Measurements from ENCODE around the gene AKR1D1. TPM values are rescaled to one million over a fixed set of nuclear protein-coding genes. Genes with fewer than 3 reads are reported as not detected.

AKR1D1 gene
- total and polyA plus RNA-seq, 2 donors (not counting 3 experiments of a cell fraction or from before 2014, with no cell fraction given), result not detected

GRCh38 chr7:138138244-138138643, 62.0 kb downstream of the AKR1D1 start:
- Histone ChIP-seq H3K27ac (ENCODE audit: insufficient read depth, low read depth, low read length) (no peak overlapping the region), H3K4me1 (ENCODE audit: control insufficient read depth, extremely low read depth, insufficient read depth, low read length) (no peaks in the 10 kb centered on the region), H3K9me3 (replicated peaks; ENCODE audit: control insufficient read depth, insufficient read depth, low read length) (no peaks in the 10 kb centered on the region), H3K36me3 (ENCODE audit: control insufficient read depth in 2 of 2, extremely low read depth in 1 of 2, insufficient read depth in 2 of 2, low read length in 2 of 2) (no peaks in the 10 kb centered on the region), H4K20me1 (replicated peaks; ENCODE audit: control insufficient read depth, extremely low read depth, insufficient read depth, low read length) (no peaks in the 10 kb centered on the region), H3K4me3 (replicated peaks in 1 of 3; ENCODE audit: insufficient read depth in 1 of 3, low read depth in 1 of 3, low read length in 3 of 3) (no peak overlapping the region), H3K9ac (replicated peaks; ENCODE audit: extremely low read depth, insufficient read depth, low read length) (no peak overlapping the region), H3K4me2 (ENCODE audit: insufficient read depth, low read length) (no peak overlapping the region), H3K9me1 (replicated peaks; ENCODE audit: control insufficient read depth, extremely low read depth, insufficient read depth, low read length) (no peaks in the 10 kb centered on the region), H2AFZ (ENCODE audit: low read depth, low read length) (no peak overlapping the region), H3K79me2 (ENCODE audit: control insufficient read depth, insufficient read depth, low read length) (no peaks in the 10 kb centered on the region), H3K27me3 (ENCODE audit: control insufficient read depth in 2 of 2, insufficient read depth in 2 of 2, low read length in 2 of 2) (no peaks in the 10 kb centered on the region)
- DNase-seq (ENCODE audit: low read depth, low spot score) (no peak), FAIRE-seq (no peak)
- CTCF ChIA-PET, result no interaction called here
- POLR2A ChIA-PET, result no interaction called here
- dilution Hi-C loops (cut with MboI; ENCODE audit: extremely low pct_ligation_motif_present, low sequenced_read_pairs), result no loop called here
- TF ChIP-seq FOS (IDR thresholded peaks at IDR 0.05; ENCODE audit: borderline replicate concordance, insufficient read depth, low read length) (no peak), EZH2 (IDR thresholded peaks at IDR 0.05; ENCODE audit: borderline replicate concordance, low read depth, low read length, severe bottlenecking) (no peak)
- BruUV-seq (replicated peaks), result no TSS peak
- intact Hi-C loops (cut with micrococcal nuclease), result no loop called here

- Histone ChIP-seq H3K4me1 (ENCODE audit: control insufficient read depth, extremely low read depth, insufficient read depth, low read length) (no peaks in the 10 kb centered on the region), H3K27me3 (ENCODE audit: control insufficient read depth in 2 of 2, insufficient read depth in 2 of 2, low read length in 2 of 2) (no peaks in the 10 kb centered on the region), H3K9me3 (replicated peaks; ENCODE audit: control insufficient read depth, insufficient read depth, low read length) (no peaks in the 10 kb centered on the region), H3K27ac (ENCODE audit: insufficient read depth, low read depth, low read length) (no peak overlapping the region), H4K20me1 (replicated peaks; ENCODE audit: control insufficient read depth, extremely low read depth, insufficient read depth, low read length) (no peaks in the 10 kb centered on the region), H3K9me1 (replicated peaks; ENCODE audit: control insufficient read depth, extremely low read depth, insufficient read depth, low read length) (no peaks in the 10 kb centered on the region), H3K9ac (replicated peaks; ENCODE audit: extremely low read depth, insufficient read depth, low read length) (no peak overlapping the region), H3K79me2 (ENCODE audit: control insufficient read depth, insufficient read depth, low read length) (no peaks in the 10 kb centered on the region), H3K4me3 (replicated peaks in 1 of 3; ENCODE audit: insufficient read depth in 1 of 3, low read depth in 1 of 3, low read length in 3 of 3) (no peak overlapping the region), H2AFZ (ENCODE audit: low read depth, low read length) (no peak overlapping the region), H3K4me2 (ENCODE audit: insufficient read depth, low read length) (no peak overlapping the region), H3K36me3 (ENCODE audit: control insufficient read depth in 2 of 2, extremely low read depth in 1 of 2, insufficient read depth in 2 of 2, low read length in 2 of 2) (no peaks in the 10 kb centered on the region)
- ChIA-PET CTCF (no interaction called here), POLR2A (no interaction called here)
- TF ChIP-seq MYC (IDR thresholded peaks at IDR 0.05; ENCODE audit: low read depth, low read length), result no peak
- no peak for TF ChIP-seq GATA2 (IDR thresholded peaks at IDR 0.05; ENCODE audit: insufficient read depth, insufficient read length, low read depth, low read length)
- no peak for TF ChIP-seq EZH2 (IDR thresholded peaks at IDR 0.05; ENCODE audit: borderline replicate concordance, low read depth, low read length, severe bottlenecking)
- no peak for TF ChIP-seq POLR2A (IDR thresholded peaks at IDR 0.05; ENCODE audit: low read depth, low read length)
- no peak for TF ChIP-seq MAX (IDR thresholded peaks at IDR 0.05; ENCODE audit: insufficient read depth, insufficient read length)
- TF ChIP-seq CTCF (IDR thresholded peaks at IDR 0.05; ENCODE audit: extremely low read depth in 1 of 2, insufficient read depth in 1 of 2, low read depth in 1 of 2, low read length in 2 of 2), result no peak
- no peak for TF ChIP-seq POLR2AphosphoS5 (IDR thresholded peaks at IDR 0.05; ENCODE audit: insufficient read depth, low read depth, low read length)
- TF ChIP-seq JUN (IDR thresholded peaks at IDR 0.05; ENCODE audit: borderline replicate concordance, insufficient read depth, insufficient read length, low read depth), result no peak
- no peak for TF ChIP-seq FOS (IDR thresholded peaks at IDR 0.05; ENCODE audit: borderline replicate concordance, insufficient read depth, low read length)
- BruUV-seq (replicated peaks), result no TSS peak
- dilution Hi-C loops (cut with MboI; ENCODE audit: extremely low pct_ligation_motif_present, low sequenced_read_pairs) (no loop called here), intact Hi-C loops (cut with micrococcal nuclease) (no loop called here)
- no peak for FAIRE-seq
- no peak for DNase-seq (ENCODE audit: low read depth, low spot score)
These were observed 66.4 kb downstream of the AKR1D1 start for GRCh38 chr7:138142583-138143201.
